Mononuclear cell (primary cell): ENCODE measurements around the gene REPS1. TPM values are rescaled to one million over a fixed set of nuclear protein-coding genes. Genes with fewer than 3 reads are reported as not detected.

Experiments
- H3K27me3 ChIP-seq: 2 replicates; pipeline ENCODE4 v1.6.0; 2011; ENCODE audit warnings: low read length, control low read depth; ENCODE audit not compliant: insufficient read depth
- H3K4me1 ChIP-seq: 2 replicates; pipeline ENCODE4 v1.5.1; 2011; ENCODE audit warnings: mild to moderate bottlenecking, low read length, control low read depth; ENCODE audit not compliant: insufficient read depth
- H3K4me3 ChIP-seq: 2 replicates; pipeline ENCODE4 v1.5.1; 2011; ENCODE audit warnings: mild to moderate bottlenecking, low read length, moderate library complexity
- H3K9me3 ChIP-seq: 2 replicates; pipeline ENCODE4 v1.5.1; 2011; ENCODE audit warnings: low read depth, mild to moderate bottlenecking, control low read depth, low read length
- total RNA-seq: library from RNA; depleted of rRNA; stranded (reverse); fragments of >200 nt; gene quantifications from one replicate; pipeline ENCODE4 v1.2.3, GENCODE V29; 2012

The REPS1 gene
- total RNA-seq, 1 donor, result 62.8 TPM

- Histone ChIP-seq H3K4me3 (no peak overlapping the region), H3K27me3 (no peaks in the 10 kb centered on the region), H3K9me3 (no peaks in the 10 kb centered on the region), H3K4me1 (no peaks in the 10 kb centered on the region)
Measured at GRCh38 chr6:138891255-138891986, 96.6 kb downstream of the REPS1 start.

- Histone ChIP-seq H3K4me1 (no peaks in the 10 kb centered on the region), H3K9me3 (no peaks in the 10 kb centered on the region), H3K4me3 (no peak overlapping the region), H3K27me3 (no peaks in the 10 kb centered on the region)
Measured at GRCh38 chr6:138885156-138885819, 102.8 kb downstream of the REPS1 start.

GRCh38 chr6:138882369-138883017, 105.6 kb downstream of the REPS1 start:
- no peaks in the 10 kb centered on the region for H3K27me3 ChIP-seq
- H3K4me3 ChIP-seq, result no peak overlapping the region
- no peaks in the 10 kb centered on the region for H3K4me1 ChIP-seq
- H3K9me3 ChIP-seq, result no peaks in the 10 kb centered on the region

- H3K4me3 ChIP-seq, result no peak overlapping the region
- H3K4me1 ChIP-seq, result no peaks in the 10 kb centered on the region
- no peaks in the 10 kb centered on the region for H3K27me3 ChIP-seq
- no peaks in the 10 kb centered on the region for H3K9me3 ChIP-seq
Measured at GRCh38 chr6:138873191-138873590, 114.9 kb downstream of the REPS1 start.

- H3K27me3 ChIP-seq, result no peaks in the 10 kb centered on the region
- H3K9me3 ChIP-seq, result no peaks in the 10 kb centered on the region
- H3K4me1 ChIP-seq, result no peaks in the 10 kb centered on the region
- no peak overlapping the region for H3K4me3 ChIP-seq
Measured at GRCh38 chr6:138869398-138869797, 118.7 kb downstream of the REPS1 start.

GRCh38 chr6:138868181-138868580, 119.9 kb downstream of the REPS1 start:
- Histone ChIP-seq H3K9me3 (no peaks in the 10 kb centered on the region), H3K4me3 (no peak overlapping the region), H3K27me3 (no peaks in the 10 kb centered on the region), H3K4me1 (no peaks in the 10 kb centered on the region)

- no peaks in the 10 kb centered on the region for H3K27me3 ChIP-seq
- H3K4me1 ChIP-seq, result no peaks in the 10 kb centered on the region
- no peak overlapping the region for H3K4me3 ChIP-seq
- H3K9me3 ChIP-seq, result no peaks in the 10 kb centered on the region
Measured at GRCh38 chr6:138865480-138866109, 122.5 kb downstream of the REPS1 start.

GRCh38 chr6:138864343-138864890, 123.6 kb downstream of the REPS1 start:
- no peaks in the 10 kb centered on the region for H3K4me1 ChIP-seq
- no peaks in the 10 kb centered on the region for H3K9me3 ChIP-seq
- no peak overlapping the region for H3K4me3 ChIP-seq
- H3K27me3 ChIP-seq, result no peaks in the 10 kb centered on the region

- no peak overlapping the region for H3K4me3 ChIP-seq
- H3K27me3 ChIP-seq, result no peaks in the 10 kb centered on the region
- no peaks in the 10 kb centered on the region for H3K9me3 ChIP-seq
- H3K4me1 ChIP-seq, result no peaks in the 10 kb centered on the region
Measured at GRCh38 chr6:138863321-138863720, 124.7 kb downstream of the REPS1 start.

GRCh38 chr6:138862456-138862855, 125.6 kb downstream of the REPS1 start:
- Histone ChIP-seq H3K4me1 (peaks cover 2% of the 10 kb centered on the region), H3K4me3 (no peak overlapping the region), H3K9me3 (no peaks in the 10 kb centered on the region), H3K27me3 (no peaks in the 10 kb centered on the region)

GRCh38 chr6:138857775-138858174, 130.3 kb downstream of the REPS1 start:
- Histone ChIP-seq H3K27me3 (no peaks in the 10 kb centered on the region), H3K9me3 (no peaks in the 10 kb centered on the region), H3K4me1 (peaks cover 13% of the 10 kb centered on the region), H3K4me3 (no peak overlapping the region)

GRCh38 chr6:138856654-138857053, 131.4 kb downstream of the REPS1 start:
- peaks cover 13% of the 10 kb centered on the region for H3K4me1 ChIP-seq

More at GRCh38 chr6:138856654-138857053, 131.4 kb downstream of the REPS1 start:
- Histone ChIP-seq H3K9me3 (no peaks in the 10 kb centered on the region), H3K4me3 (no peak overlapping the region), H3K27me3 (no peaks in the 10 kb centered on the region)
